GM12878 (cell line): ENCODE measurements around the gene POP5. TPM values are rescaled to one million over a fixed set of nuclear protein-coding genes. Genes with fewer than 3 reads are reported as not detected.
A peak's percentile ranks its signal among the peaks of the same experiment; 100 is the strongest.

Experiments
- ATAC-seq: fragments of 200-7000 bp; cut with Tn5 transposase; 3 replicates; pipeline ENCODE4 v1.9.1; 2020; ENCODE audit warnings: mild to moderate bottlenecking, moderate library complexity
- BruUV-seq: library from RNA; stranded (reverse); fragments of 400-500 nt; replicated peaks from 2 replicates; lab custom pipeline; 2021; lab: Mats Ljungman, UMichigan
- CTCF ChIA-PET: fragments of 300-600 bp; sonication (Branson Sonifier 250); formaldehyde crosslinking; extraction: SDS; loops from one replicate; lab custom pipeline; 2021; ENCODE audit warnings: inconsistent platforms; lab: Yijun Ruan, JAX
- POLR2A ChIA-PET: fragments of 350-600 bp; formaldehyde crosslinking; extraction: SDS; loops from one replicate; lab custom pipeline; 2021; ENCODE audit warnings: inconsistent platforms; lab: Charles Lee
- RAD21 ChIA-PET: fragments of 300-600 bp; sonication (Branson Sonifier 250); formaldehyde crosslinking; loops from one replicate; lab custom pipeline; 2023; ENCODE audit warnings: antibody characterized with exemption; ENCODE audit not compliant: unreplicated experiment; lab: Charles Lee
- SMC1A ChIA-PET: fragments of 300-600 bp; sonication (Branson Sonifier 250); formaldehyde crosslinking; loops from one replicate; lab custom pipeline; 2023; ENCODE audit not compliant: unreplicated experiment, uncharacterized antibody; lab: Charles Lee
- DNase-seq: peaks from one replicate; pipeline ENCODE4 v3.0.0-alpha.2; 2011; ENCODE audit warnings: low read depth, low spot score
- FAIRE-seq: peaks from 3 replicates; lab custom pipeline; 2011; peaks lifted over from hg19 to GRCh38; lab: Jason Lieb, UNC
- H2AFZ ChIP-seq: 2 replicates; pipeline ENCODE4 v1.6.0; 2011; ENCODE audit warnings: low read depth, low read length, control low read depth; ENCODE audit not compliant: control insufficient read depth
- H3K27ac ChIP-seq: 2 replicates; pipeline ENCODE4 v1.5.1; 2011; ENCODE audit warnings: control low read depth; ENCODE audit not compliant: control insufficient read depth, insufficient read depth
- H3K27me3 ChIP-seq, 2 experiments: replicated peaks in 1 of 2; 2 replicates each; pipeline versions ENCODE4 v1.6.0 to v1.6.1; 2011; ENCODE audit warnings: low read length in 1 of 2; ENCODE audit not compliant: control insufficient read depth in 2 of 2, insufficient read depth in 2 of 2
- H3K36me3 ChIP-seq, 2 experiments: 2 replicates each; pipeline ENCODE4 v1.5.1; 2011; ENCODE audit warnings: low read length in 1 of 2; ENCODE audit not compliant: control insufficient read depth in 2 of 2, insufficient read depth in 2 of 2
- H3K4me1 ChIP-seq: 2 replicates; pipeline ENCODE4 v1.6.1; 2011; ENCODE audit warnings: mild to moderate bottlenecking, low read length, moderate library complexity, mixed read lengths; ENCODE audit not compliant: control insufficient read depth, insufficient read depth
- H3K4me2 ChIP-seq: 2 replicates; pipeline ENCODE4 v1.6.0; 2011; ENCODE audit warnings: control low read depth; ENCODE audit not compliant: control insufficient read depth, insufficient read depth
- H3K4me3 ChIP-seq: fragments of 200-600 bp; sonication (generic); 2 replicates; pipeline ENCODE4 v1.5.1; 2016
- H3K79me2 ChIP-seq: 2 replicates; pipeline ENCODE4 v1.6.0; 2011; ENCODE audit warnings: low read length; ENCODE audit not compliant: control insufficient read depth, insufficient read depth
- H3K9ac ChIP-seq: 2 replicates; pipeline ENCODE4 v1.8.0; 2011; ENCODE audit warnings: low read length, control low read depth, mixed read lengths; ENCODE audit not compliant: control insufficient read depth, insufficient read depth
- H3K9me3 ChIP-seq: replicated peaks from 3 replicates; pipeline ENCODE4 v1.5.1; 2011; ENCODE audit warnings: mild to moderate bottlenecking, low read length; ENCODE audit not compliant: control insufficient read depth, insufficient read depth
- H4K20me1 ChIP-seq: 2 replicates; pipeline ENCODE4 v1.6.0; 2011; ENCODE audit not compliant: control insufficient read depth, insufficient read depth
- ASH2L ChIP-seq: fragments of 300-600, 200-600 bp; sonication (generic); IDR thresholded peaks from 2 replicates; pipeline ENCODE4 v1.6.1; 2017; ENCODE audit warnings: low read depth, mild to moderate bottlenecking, borderline replicate concordance
- FOS ChIP-seq: IDR thresholded peaks from 3 replicates; pipeline ENCODE4 v1.6.1; 2011; ENCODE audit warnings: borderline replicate concordance; ENCODE audit not compliant: insufficient read length; ENCODE audit errors: extremely low read depth
- GABPA ChIP-seq: IDR thresholded peaks from 2 replicates; pipeline ENCODE4 v1.6.1; 2014; ENCODE audit warnings: antibody characterized with exemption, low read depth, mild to moderate bottlenecking, inconsistent platforms
- IKZF2 ChIP-seq, 2 experiments: fragments of 450-650 bp; IDR thresholded peaks; 2 replicates each; pipeline ENCODE4 v1.6.1; 2017; ENCODE audit warnings: mild to moderate bottlenecking in 2 of 2, moderate library complexity in 2 of 2
- JUND ChIP-seq: IDR thresholded peaks from 2 replicates; pipeline ENCODE4 v1.6.1; 2012; ENCODE audit warnings: low read depth, mild to moderate bottlenecking, low read length, improper control_type of control experiment, moderate library complexity
- KAT2A ChIP-seq: conservative IDR thresholded peaks from 2 replicates; pipeline ENCODE4 v1.6.1; 2011; ENCODE audit warnings: low read depth, low read length; ENCODE audit not compliant: control insufficient read depth
- NFYB ChIP-seq: IDR thresholded peaks from 2 replicates; pipeline ENCODE4 v1.6.1; 2011; ENCODE audit warnings: low read depth, mild to moderate bottlenecking, low read length, improper control_type of control experiment, moderate library complexity; ENCODE audit not compliant: insufficient read depth
- NR2F1 ChIP-seq: fragments of 450-650 bp; conservative IDR thresholded peaks from 2 replicates; pipeline ENCODE4 v1.6.1; 2017; ENCODE audit warnings: mild to moderate bottlenecking
- RAD21 ChIP-seq: IDR thresholded peaks from 2 replicates; pipeline ENCODE4 v1.6.1; 2011; ENCODE audit warnings: mild to moderate bottlenecking, low read depth, low read length, moderate library complexity; ENCODE audit not compliant: insufficient read depth
- SMARCA5 ChIP-seq: fragments of 450-650 bp; IDR thresholded peaks from 2 replicates; pipeline ENCODE4 v1.6.1; 2017; ENCODE audit warnings: mild to moderate bottlenecking
- YY1 ChIP-seq: IDR thresholded peaks from 2 replicates; pipeline ENCODE4 v1.6.1; 2011; ENCODE audit warnings: low read depth, mild to moderate bottlenecking, low read length
- ZBED1 ChIP-seq: IDR thresholded peaks from 2 replicates; pipeline ENCODE4 v1.6.1; 2016; ENCODE audit warnings: borderline replicate concordance
- ZZZ3 ChIP-seq: IDR thresholded peaks from 2 replicates; pipeline ENCODE4 v1.6.1; 2011; ENCODE audit warnings: low read depth; ENCODE audit not compliant: control insufficient read depth, insufficient read length
- WGBS: methylation state at CpG from one replicate; pipeline ENCODE4 v1.1.6; 2016; ENCODE audit warnings: low lambda C conversion rate; ENCODE audit not compliant: insufficient replicate concordance, insufficient coverage; ENCODE audit errors: missing lambda C conversion rate; 5-methylcytosine and 5-hydroxymethylcytosine counted together
- in situ Hi-C: fragments of 300-500 bp; cut with MboI; formaldehyde crosslinking; loops from 9 replicates; pipeline ENCODE4 v1.14.3; 2018; ENCODE audit warnings: mixed read lengths
- intact Hi-C: fragments of 100-400 bp; cut with micrococcal nuclease; formaldehyde crosslinking; loops from one replicate; pipeline ENCODE4 v1.14.2; 2022; ENCODE audit not compliant: unreplicated experiment
- polyA plus RNA-seq, 11 experiments: library from polyadenylated mRNA; depleted of rRNA in 4 of 11; unstranded in 6 of 11; stranded (reverse) in 5 of 11; fragments of >200 nt; fragmentation: Nextera tagmentation in 4 of 11; fragmentation: Illumina TruSeq in 1 of 11; extraction: Ambion mirVana in 4 of 11; extraction: Trizol in 1 of 11; gene quantifications; 1 replicate in 1 of 11; 2 replicates in 10 of 11; pipeline versions ENCODE4 v1.2.1 to v1.2.3, GENCODE V29; 2011 to 2016; ENCODE audit warnings: inconsistent platforms in 2 of 11, missing spikeins in 2 of 11, low read depth in 1 of 11
- total RNA-seq, 4 experiments: library from RNA; depleted of rRNA in 3 of 4; stranded (reverse); fragments of >200 nt in 3 of 4; fragmentation: Illumina TruSeq in 1 of 4; extraction: Trizol in 1 of 4; gene quantifications; 2 replicates each; pipeline versions ENCODE4 v1.2.1 to v1.2.3, GENCODE V29; 2013 to 2021
- TF ChIP-seq, protein P1 (sequence below): IDR thresholded peaks from 2 replicates; pipeline ENCODE4 v1.6.1; 2012; ENCODE audit warnings: mild to moderate bottlenecking, low read depth, low read length

The POP5 gene
- total and polyA plus RNA-seq, 10 of the 15 experiments (the other 5 are each of a cell fraction or from before 2014, with no cell fraction given), result 50.3 to 234 (median 83.7) TPM

DNA sequence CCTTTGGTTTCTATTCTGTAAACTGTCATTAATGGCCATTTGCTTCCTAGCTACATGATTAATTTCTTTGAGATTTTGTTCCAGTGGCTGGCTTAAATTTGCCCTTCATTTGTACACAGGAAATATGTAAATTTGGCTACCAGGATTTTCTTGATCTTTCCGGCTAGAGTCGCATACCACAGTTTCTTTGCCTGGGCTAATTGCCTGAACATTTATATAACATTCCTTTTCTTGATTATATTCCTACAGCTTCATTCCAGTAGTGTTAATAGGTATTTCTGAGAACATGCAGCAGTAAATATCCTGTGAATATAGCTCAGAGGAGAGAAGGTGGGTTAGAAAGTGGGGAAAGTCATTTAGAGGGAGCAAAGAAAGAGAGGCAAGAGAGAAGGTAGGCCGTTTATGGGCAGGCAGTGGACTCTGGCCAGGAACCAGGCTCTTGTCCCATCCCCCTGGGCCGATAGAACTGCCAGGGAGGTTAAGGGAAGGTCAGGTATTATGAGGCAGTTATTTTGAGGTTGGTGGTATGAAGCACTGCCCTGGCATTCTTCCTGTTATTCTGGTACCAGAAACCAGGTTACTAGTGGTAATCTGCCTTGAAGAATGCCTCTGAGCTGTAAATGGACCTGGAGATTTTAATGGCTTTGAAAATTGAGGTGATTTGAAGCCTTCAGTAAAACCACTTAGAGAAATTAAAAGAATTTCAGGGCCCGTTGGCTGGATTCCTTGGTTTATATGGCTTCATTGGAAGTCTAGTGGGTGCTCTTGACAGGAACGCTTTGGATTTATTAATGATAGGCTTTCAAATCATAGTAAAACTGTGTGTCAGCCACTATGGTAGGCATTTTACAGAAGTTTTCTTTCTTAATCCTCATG is 42.7 kb downstream of the POP5 start:
- POLR2A ChIA-PET, result interaction anchor here (0.6 to 1.3 kb wide), 4 partner anchors 10 to 100 kb away, joined by 3 to 11 read pairs (median 7); partner anchors contain the start of gene COQ5
- Histone ChIP-seq H4K20me1 (peaks cover 5% of the 10 kb centered on the region; the same call in 1 of the 2 replicates), H3K27ac (peak overlapping the region; percentile 76), H3K4me2 (peak overlapping the region; percentile 78), H3K9me3 (no peaks in the 10 kb centered on the region), H3K4me1 (peaks cover 21% of the 10 kb centered on the region), H3K9ac (peak overlapping the region; percentile 61), H3K36me3 (peaks cover 3 to 21% of the 10 kb centered on the region in 2 experiments), H3K4me3 (peak overlapping the region; percentile 70), H3K27me3 (no peaks in the 10 kb centered on the region), H2AFZ (no peak overlapping the region), H3K79me2 (peaks cover 83% of the 10 kb centered on the region)
- no TSS peak for BruUV-seq
- WGBS, result 32% methylated on average over 6 of the region's 6 CpGs
- in situ Hi-C loops (no loop called here), intact Hi-C loops (no loop called here)
- RAD21 ChIA-PET, result interaction anchor here (0.7 to 0.8 kb wide), 2 partner anchors 44 to 70 kb away, joined by 3 to 4 read pairs; no protein-coding TSS in a partner anchor
- SMC1A ChIA-PET, result interaction anchor here (0.9 to 1.7 kb wide), 11 partner anchors 9 to 111 kb away, joined by 3 to 6 read pairs (median 4); partner anchors contain the start of genes DYNLL1 and SRSF9
- FAIRE-seq (no peak), ATAC-seq (peak; percentile 2; the same call in 1 of the 3 replicates), DNase-seq (no peak)
- TF ChIP-seq NFYB, result no peak
- TF ChIP-seq FOS, result no peak
- TF ChIP-seq ASH2L, result no peak
- no peak for TF ChIP-seq SMARCA5
- TF ChIP-seq ZZZ3, result no peak
- no peak for TF ChIP-seq NR2F1
- no peak for TF ChIP-seq KAT2A
- TF ChIP-seq, protein P1, sequence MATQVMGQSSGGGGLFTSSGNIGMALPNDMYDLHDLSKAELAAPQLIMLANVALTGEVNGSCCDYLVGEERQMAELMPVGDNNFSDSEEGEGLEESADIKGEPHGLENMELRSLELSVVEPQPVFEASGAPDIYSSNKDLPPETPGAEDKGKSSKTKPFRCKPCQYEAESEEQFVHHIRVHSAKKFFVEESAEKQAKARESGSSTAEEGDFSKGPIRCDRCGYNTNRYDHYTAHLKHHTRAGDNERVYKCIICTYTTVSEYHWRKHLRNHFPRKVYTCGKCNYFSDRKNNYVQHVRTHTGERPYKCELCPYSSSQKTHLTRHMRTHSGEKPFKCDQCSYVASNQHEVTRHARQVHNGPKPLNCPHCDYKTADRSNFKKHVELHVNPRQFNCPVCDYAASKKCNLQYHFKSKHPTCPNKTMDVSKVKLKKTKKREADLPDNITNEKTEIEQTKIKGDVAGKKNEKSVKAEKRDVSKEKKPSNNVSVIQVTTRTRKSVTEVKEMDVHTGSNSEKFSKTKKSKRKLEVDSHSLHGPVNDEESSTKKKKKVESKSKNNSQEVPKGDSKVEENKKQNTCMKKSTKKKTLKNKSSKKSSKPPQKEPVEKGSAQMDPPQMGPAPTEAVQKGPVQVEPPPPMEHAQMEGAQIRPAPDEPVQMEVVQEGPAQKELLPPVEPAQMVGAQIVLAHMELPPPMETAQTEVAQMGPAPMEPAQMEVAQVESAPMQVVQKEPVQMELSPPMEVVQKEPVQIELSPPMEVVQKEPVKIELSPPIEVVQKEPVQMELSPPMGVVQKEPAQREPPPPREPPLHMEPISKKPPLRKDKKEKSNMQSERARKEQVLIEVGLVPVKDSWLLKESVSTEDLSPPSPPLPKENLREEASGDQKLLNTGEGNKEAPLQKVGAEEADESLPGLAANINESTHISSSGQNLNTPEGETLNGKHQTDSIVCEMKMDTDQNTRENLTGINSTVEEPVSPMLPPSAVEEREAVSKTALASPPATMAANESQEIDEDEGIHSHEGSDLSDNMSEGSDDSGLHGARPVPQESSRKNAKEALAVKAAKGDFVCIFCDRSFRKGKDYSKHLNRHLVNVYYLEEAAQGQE, result no peak
- TF ChIP-seq JUND, result no peak
- no peak for TF ChIP-seq GABPA
- TF ChIP-seq YY1, result no peak
- no peak for TF ChIP-seq IKZF2 (IDR thresholded peaks at IDR 0.05)
- no peak for TF ChIP-seq RAD21
- no peak for TF ChIP-seq ZBED1
- CTCF ChIA-PET, result interaction anchor here (0.8 to 2.4 kb wide), 6 partner anchors 9 to 72 kb away, joined by 3 to 10 read pairs (median 4); partner anchors contain the start of genes COQ5, DYNLL1 and POP5
